ENCODE results near the gene SERPINB6. TPM values are rescaled to one million over a fixed set of nuclear protein-coding genes. Genes with fewer than 3 reads are reported as not detected.
A peak's percentile ranks its signal among the peaks of the same experiment; 100 is the strongest.
"Not testable (repeated sequence)": the region's sequence is repeated elsewhere in the genome, so short reads cannot be mapped to it uniquely, and the experiment has no call there.

The SERPINB6 gene
- total and polyA plus RNA-seq, 5 donors: 172 to 265 (median 201) TPM

- H3K27ac ChIP-seq (ENCODE audit: low read length): peak overlapping the region; percentile 62
- H3K4me1 ChIP-seq (ENCODE audit: control insufficient read depth, insufficient read depth, low read length): peaks cover 4% of the 10 kb centered on the region
- H3K27me3 ChIP-seq (ENCODE audit: control insufficient read depth, insufficient read depth): no peaks in the 10 kb centered on the region
- intact Hi-C loops (cut with DNase I): no loop called here
- no peak overlapping the region for H3K4me3 ChIP-seq (ENCODE audit: low read length)
- no peaks in the 10 kb centered on the region for H3K9me3 ChIP-seq (ENCODE audit: control insufficient read depth, low read length)
- ATAC-seq (peak; percentile 20 to 22), DNase-seq (peak in 1 of 3 donors; percentile 32)
- WGBS: 79% methylated on average over 7 of the region's 7 CpGs
These were observed 23.9 kb downstream of the SERPINB6 start for GRCh38 chr6:2947445-2947844.

- Histone ChIP-seq H3K4me3 (ENCODE audit: low read length) (no peak overlapping the region), H3K27me3 (ENCODE audit: control insufficient read depth, insufficient read depth) (no peaks in the 10 kb centered on the region), H3K27ac (ENCODE audit: low read length) (no peak overlapping the region), H3K4me1 (ENCODE audit: control insufficient read depth, insufficient read depth, low read length) (peaks cover 4% of the 10 kb centered on the region), H3K9me3 (ENCODE audit: control insufficient read depth, low read length) (no peaks in the 10 kb centered on the region)
- WGBS: 96% methylated on average over 8 of the region's 8 CpGs
- ATAC-seq: no peak
- DNase-seq: peak in 1 of 3 donors; percentile 18
- intact Hi-C loops (cut with DNase I): no loop called here
These were observed 26.3 kb downstream of the SERPINB6 start for GRCh38 chr6:2945153-2945452.

DNA sequence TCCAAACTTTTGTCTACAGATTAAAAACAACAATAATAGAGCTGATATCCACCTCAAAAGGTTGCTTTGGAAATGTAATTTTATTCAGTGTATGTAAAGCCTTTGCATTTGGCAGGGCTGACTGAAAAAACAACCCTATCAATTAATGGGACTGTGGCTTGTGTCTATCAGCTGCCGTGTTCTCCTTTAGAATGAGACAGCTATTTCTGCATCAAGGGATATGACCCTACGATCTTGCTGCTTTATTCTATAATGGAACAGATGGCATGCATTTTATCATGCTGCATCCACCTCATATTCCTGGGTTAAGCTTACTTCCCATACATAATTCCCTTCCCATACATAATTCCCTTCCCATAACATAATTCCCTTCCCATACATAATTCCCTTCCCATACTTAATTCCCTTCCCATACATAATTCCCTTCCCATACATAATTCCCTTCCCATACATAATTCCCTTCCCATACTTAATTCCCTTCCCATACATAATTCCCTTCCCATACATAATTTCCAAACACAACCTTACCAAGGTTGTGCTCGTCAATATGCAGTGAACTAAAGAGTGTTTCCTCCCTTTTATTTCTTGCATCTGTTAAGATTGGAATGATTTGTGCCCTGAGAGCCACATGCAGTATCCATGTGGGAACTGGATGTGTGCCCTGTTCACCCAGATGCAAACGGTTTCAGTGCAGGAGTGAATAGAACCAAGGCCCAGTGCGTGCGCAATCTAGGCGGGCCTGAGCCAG lies 26.8 kb downstream of the SERPINB6 start:
- 87% methylated on average over 7 of the region's 7 CpGs for WGBS
- H3K27me3 ChIP-seq (ENCODE audit: control insufficient read depth, insufficient read depth): no peaks in the 10 kb centered on the region

DNA sequence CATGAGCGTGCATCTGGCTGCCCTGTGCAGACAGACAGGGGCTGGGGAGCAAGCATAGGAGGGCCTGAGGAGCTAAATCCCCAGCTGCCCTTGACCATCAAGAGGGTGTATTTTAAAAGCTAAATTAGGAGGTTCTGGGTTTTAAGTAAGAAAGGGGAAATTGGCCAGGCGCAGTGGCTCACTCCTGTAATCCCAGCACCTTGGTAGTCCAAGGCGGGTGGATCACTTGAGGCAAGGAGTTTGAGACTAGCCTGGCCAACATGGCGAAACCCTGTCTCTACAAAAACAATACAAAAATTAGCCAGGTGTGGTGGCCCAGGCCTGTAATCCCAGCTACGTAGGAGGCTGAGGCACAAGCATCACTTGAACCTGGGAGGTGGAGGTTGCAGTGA lies 27.8 kb downstream of the SERPINB6 start:
- no peak for ATAC-seq
- H3K4me1 ChIP-seq (ENCODE audit: control insufficient read depth, insufficient read depth, low read length): peaks cover 4% of the 10 kb centered on the region
- WGBS: 85% methylated on average over 5 of the region's 5 CpGs

More for the DNA sequence above, 26.8 kb downstream of the SERPINB6 start:
- no peak overlapping the region for H3K27ac ChIP-seq (ENCODE audit: low read length)
- no peak overlapping the region for H3K4me3 ChIP-seq (ENCODE audit: low read length)
- DNase-seq: no peak
- no peak for ATAC-seq
- peaks cover 4% of the 10 kb centered on the region for H3K4me1 ChIP-seq (ENCODE audit: control insufficient read depth, insufficient read depth, low read length)
- intact Hi-C loops (cut with DNase I): no loop called here
- H3K9me3 ChIP-seq (ENCODE audit: control insufficient read depth, low read length): no peaks in the 10 kb centered on the region

GRCh38 chr6:2942914-2943563 lies 28.3 kb downstream of the SERPINB6 start:
- WGBS: 45% methylated on average over 12 of the region's 12 CpGs
- no peak for ATAC-seq
- intact Hi-C loops (cut with DNase I): no loop called here
- H3K4me1 ChIP-seq (ENCODE audit: control insufficient read depth, insufficient read depth, low read length): peaks cover 4% of the 10 kb centered on the region
- peak overlapping the region; percentile 42 for H3K27ac ChIP-seq (ENCODE audit: low read length)
- no peaks in the 10 kb centered on the region for H3K9me3 ChIP-seq (ENCODE audit: control insufficient read depth, low read length)
- H3K27me3 ChIP-seq (ENCODE audit: control insufficient read depth, insufficient read depth): no peaks in the 10 kb centered on the region
- no peak for DNase-seq
- no peak overlapping the region for H3K4me3 ChIP-seq (ENCODE audit: low read length)

More for the DNA sequence above, 27.8 kb downstream of the SERPINB6 start:
- peak in 1 of 3 donors; percentile 20 for DNase-seq
- intact Hi-C loops (cut with DNase I): no loop called here
- Histone ChIP-seq H3K4me3 (ENCODE audit: low read length) (no peak overlapping the region), H3K27me3 (ENCODE audit: control insufficient read depth, insufficient read depth) (no peaks in the 10 kb centered on the region), H3K9me3 (ENCODE audit: control insufficient read depth, low read length) (no peaks in the 10 kb centered on the region), H3K27ac (ENCODE audit: low read length) (no peak overlapping the region)

GRCh38 chr6:2942116-2942515 lies 29.3 kb downstream of the SERPINB6 start:
- intact Hi-C loops (cut with DNase I); H3K27ac ChIP-seq (ENCODE audit: low read length); H3K4me1 ChIP-seq (ENCODE audit: control insufficient read depth, insufficient read depth, low read length); ATAC-seq; H3K27me3 ChIP-seq (ENCODE audit: control insufficient read depth, insufficient read depth); H3K9me3 ChIP-seq (ENCODE audit: control insufficient read depth, low read length); H3K4me3 ChIP-seq (ENCODE audit: low read length): not testable (repeated sequence)
- WGBS: 98% methylated on average over 21 of the region's 21 CpGs
- peak in 1 of 3 donors; percentile 22 for DNase-seq

- peaks cover 4% of the 10 kb centered on the region for H3K4me1 ChIP-seq (ENCODE audit: control insufficient read depth, insufficient read depth, low read length)
- ATAC-seq (no peak), DNase-seq (peak in 1 of 3 donors; percentile 26)
- no peaks in the 10 kb centered on the region for H3K9me3 ChIP-seq (ENCODE audit: control insufficient read depth, low read length)
- no peaks in the 10 kb centered on the region for H3K27me3 ChIP-seq (ENCODE audit: control insufficient read depth, insufficient read depth)
- no peak overlapping the region for H3K27ac ChIP-seq (ENCODE audit: low read length)
- intact Hi-C loops (cut with DNase I): no loop called here
- H3K4me3 ChIP-seq (ENCODE audit: low read length): no peak overlapping the region
- 91% methylated on average over 3 of the region's 3 CpGs for WGBS
These were observed 30.5 kb downstream of the SERPINB6 start for GRCh38 chr6:2940851-2941250.

GRCh38 chr6:2940010-2940850 lies 31.1 kb downstream of the SERPINB6 start:
- H3K9me3 ChIP-seq (ENCODE audit: control insufficient read depth, low read length): no peaks in the 10 kb centered on the region
- ATAC-seq (peak; percentile 55 to 60), DNase-seq (peak in 1 of 3 donors; percentile 66)
- intact Hi-C loops (cut with DNase I): no loop called here
- H3K27me3 ChIP-seq (ENCODE audit: control insufficient read depth, insufficient read depth): no peaks in the 10 kb centered on the region
- WGBS: 70% methylated on average over 26 of the region's 26 CpGs
- peak overlapping the region; percentile 46 for H3K27ac ChIP-seq (ENCODE audit: low read length)
- H3K4me3 ChIP-seq (ENCODE audit: low read length): no peak overlapping the region
- peaks cover 4% of the 10 kb centered on the region for H3K4me1 ChIP-seq (ENCODE audit: control insufficient read depth, insufficient read depth, low read length)

DNA sequence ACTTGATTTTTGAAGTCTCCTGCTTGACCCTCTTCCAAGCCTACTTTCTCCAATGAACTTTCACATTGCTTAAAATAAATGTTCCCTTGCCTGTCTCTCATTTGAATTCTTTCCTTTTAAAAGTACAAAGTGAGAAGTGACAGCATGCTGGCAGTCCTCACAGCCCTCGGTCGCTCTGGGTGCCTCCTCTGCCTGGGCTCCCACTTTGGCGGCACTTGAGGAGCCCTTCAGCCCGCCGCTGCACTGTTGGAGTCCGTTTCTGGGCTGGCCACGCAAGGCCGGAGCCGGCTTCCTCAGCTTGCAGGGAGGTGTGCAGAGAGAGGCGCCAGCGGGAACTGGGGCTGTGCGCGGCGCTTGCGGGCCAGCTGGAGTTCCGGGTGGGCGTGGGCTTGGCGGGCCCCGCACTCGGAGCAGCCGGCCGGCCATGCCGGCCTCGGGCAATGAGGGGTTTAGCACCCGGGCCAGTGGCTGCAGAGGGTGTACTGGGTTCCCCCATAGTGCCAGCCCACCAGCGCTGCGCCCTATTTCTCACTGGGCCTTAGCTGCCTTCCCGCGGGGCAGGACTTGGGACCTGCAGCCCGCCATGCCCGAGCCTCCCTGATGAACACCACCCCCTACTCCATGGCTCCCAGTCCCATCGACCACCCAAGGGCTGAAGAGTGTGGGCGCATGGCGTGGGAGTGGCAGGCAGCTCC lies 31.9 kb downstream of the SERPINB6 start:
- no peak overlapping the region for H3K4me3 ChIP-seq (ENCODE audit: low read length)
- peak overlapping the region; percentile 46 for H3K27ac ChIP-seq (ENCODE audit: low read length)
- 83% methylated on average over 34 of the region's 34 CpGs for WGBS
- H3K27me3 ChIP-seq (ENCODE audit: control insufficient read depth, insufficient read depth): no peaks in the 10 kb centered on the region
- ATAC-seq: peak; percentile 21 to 42
- no peaks in the 10 kb centered on the region for H3K9me3 ChIP-seq (ENCODE audit: control insufficient read depth, low read length)
- peaks cover 4% of the 10 kb centered on the region for H3K4me1 ChIP-seq (ENCODE audit: control insufficient read depth, insufficient read depth, low read length)
- intact Hi-C loops (cut with DNase I): loop anchor here in 3 of 4 donors (5.0 to 10.0 kb wide), 3 partner anchors 45 to 145 kb away; no protein-coding TSS in a partner anchor
- peak in 2 of 3 donors; percentile 77 to 84 for DNase-seq

GRCh38 chr6:2938632-2939083 lies 32.7 kb downstream of the SERPINB6 start:
- Histone ChIP-seq H3K27ac (ENCODE audit: low read length) (peak overlapping the region; percentile 17), H3K27me3 (ENCODE audit: control insufficient read depth, insufficient read depth) (no peaks in the 10 kb centered on the region), H3K4me1 (ENCODE audit: control insufficient read depth, insufficient read depth, low read length) (peaks cover 4% of the 10 kb centered on the region), H3K9me3 (ENCODE audit: control insufficient read depth, low read length) (no peaks in the 10 kb centered on the region), H3K4me3 (ENCODE audit: low read length) (no peak overlapping the region)
- ATAC-seq (peak in 1 of 2 donors; percentile 4), DNase-seq (peak in 1 of 3 donors; percentile 33)
- intact Hi-C loops (cut with DNase I): loop anchor here in 3 of 4 donors (5.0 to 10.0 kb wide), 3 partner anchors 46 to 144 kb away; no protein-coding TSS in a partner anchor
- WGBS: 83% methylated on average over 9 of the region's 9 CpGs

Measured in right cardiac atrium (tissue), 5 donors.